ENCODE measurements around the gene PPP4C. TPM values are rescaled to one million over a fixed set of nuclear protein-coding genes. Genes with fewer than 3 reads are reported as not detected.

The PPP4C gene
- total RNA-seq, 2 donors from 2014 or later: 29.3 to 32.2 TPM

- TF ChIP-seq, protein P1, sequence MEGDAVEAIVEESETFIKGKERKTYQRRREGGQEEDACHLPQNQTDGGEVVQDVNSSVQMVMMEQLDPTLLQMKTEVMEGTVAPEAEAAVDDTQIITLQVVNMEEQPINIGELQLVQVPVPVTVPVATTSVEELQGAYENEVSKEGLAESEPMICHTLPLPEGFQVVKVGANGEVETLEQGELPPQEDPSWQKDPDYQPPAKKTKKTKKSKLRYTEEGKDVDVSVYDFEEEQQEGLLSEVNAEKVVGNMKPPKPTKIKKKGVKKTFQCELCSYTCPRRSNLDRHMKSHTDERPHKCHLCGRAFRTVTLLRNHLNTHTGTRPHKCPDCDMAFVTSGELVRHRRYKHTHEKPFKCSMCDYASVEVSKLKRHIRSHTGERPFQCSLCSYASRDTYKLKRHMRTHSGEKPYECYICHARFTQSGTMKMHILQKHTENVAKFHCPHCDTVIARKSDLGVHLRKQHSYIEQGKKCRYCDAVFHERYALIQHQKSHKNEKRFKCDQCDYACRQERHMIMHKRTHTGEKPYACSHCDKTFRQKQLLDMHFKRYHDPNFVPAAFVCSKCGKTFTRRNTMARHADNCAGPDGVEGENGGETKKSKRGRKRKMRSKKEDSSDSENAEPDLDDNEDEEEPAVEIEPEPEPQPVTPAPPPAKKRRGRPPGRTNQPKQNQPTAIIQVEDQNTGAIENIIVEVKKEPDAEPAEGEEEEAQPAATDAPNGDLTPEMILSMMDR (IDR thresholded peaks at IDR 0.05): no peak
- TF ChIP-seq POLR2A (IDR thresholded peaks at IDR 0.05): no peak
- H3K4me3 ChIP-seq: no peak overlapping the region
- no peaks in the 10 kb centered on the region for H3K9me3 ChIP-seq
- WGBS, 2 donors: 65 to 82% methylated on average over 3 to 6 of the region's 6 CpGs
- H3K27me3 ChIP-seq: no peaks in the 10 kb centered on the region
- ATAC-seq (no peak), DNase-seq (no peak)
- H3K36me3 ChIP-seq (replicated peaks in 1 of 2; ENCODE audit: insufficient read depth in 1 of 2, low read depth in 2 of 2): peaks cover 0 to 26% of the 10 kb centered on the region in 2 donors
- intact Hi-C loops (cut with DNase I): no loop called here
- H3K27ac ChIP-seq: peak overlapping the region in 1 of 4 donors; percentile 12
- H3K4me1 ChIP-seq: peaks cover 6% of the 10 kb centered on the region
Measured at GRCh38 chr16:30085820-30086219, 10.0 kb downstream of the PPP4C start.

DNA sequence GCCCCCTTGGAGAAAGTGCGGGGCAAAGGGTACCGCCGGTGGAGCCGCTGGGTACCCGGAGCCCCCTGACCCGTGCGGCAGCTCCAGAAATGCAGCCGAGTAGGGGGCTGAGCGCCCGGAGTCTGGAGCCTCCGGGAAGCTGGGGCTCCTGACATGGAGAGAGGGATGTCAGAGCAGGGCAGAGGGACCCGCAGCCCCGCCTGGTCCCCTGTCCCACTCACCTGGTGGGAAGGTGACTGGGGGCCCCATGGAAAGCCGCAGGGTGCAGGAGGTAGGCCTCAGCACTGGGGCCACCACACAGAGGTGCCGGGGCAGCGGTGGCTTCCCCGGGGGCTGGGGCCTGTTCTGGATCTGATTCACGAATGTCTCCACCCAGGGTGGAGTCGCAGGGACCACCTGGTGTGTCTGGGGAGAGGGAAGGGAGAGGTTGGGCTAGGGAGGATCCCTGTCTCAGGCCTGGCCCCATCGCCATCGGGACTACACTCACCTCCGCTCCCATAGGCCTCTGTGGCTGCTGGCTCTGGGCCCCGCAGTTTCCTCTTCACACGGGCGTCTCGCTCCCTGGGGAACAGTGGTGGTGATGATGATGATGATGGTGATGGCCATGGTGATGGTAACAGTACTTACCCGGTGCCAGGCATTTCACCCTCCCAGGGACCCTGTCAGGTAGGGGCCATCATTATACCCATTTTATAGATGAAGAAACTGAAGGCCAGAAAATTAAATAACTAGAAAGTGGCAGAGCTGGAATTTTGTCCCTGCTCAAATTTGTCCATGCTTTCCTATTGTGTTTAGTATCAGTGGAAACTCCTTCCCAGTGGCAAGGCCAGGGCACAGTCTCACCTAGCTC is 10.7 kb downstream of the PPP4C start:
- TF ChIP-seq POLR2A (IDR thresholded peaks at IDR 0.05): no peak
- TF ChIP-seq, protein P1 (IDR thresholded peaks at IDR 0.05): no peak
- Histone ChIP-seq H3K27ac (no peak overlapping the region), H3K36me3 (replicated peaks in 1 of 2; ENCODE audit: insufficient read depth in 1 of 2, low read depth in 2 of 2) (peaks cover 0 to 24% of the 10 kb centered on the region in 2 donors)

GRCh38 chr16:30087181-30087898 is 11.5 kb downstream of the PPP4C start:
- Histone ChIP-seq H3K9me3 (no peaks in the 10 kb centered on the region), H3K27ac (peak overlapping the region in 1 of 4 donors; percentile 14), H3K4me1 (peaks cover 15% of the 10 kb centered on the region), H3K36me3 (replicated peaks in 1 of 2; ENCODE audit: insufficient read depth in 1 of 2, low read depth in 2 of 2) (peaks cover 0 to 21% of the 10 kb centered on the region in 2 donors), H3K4me3 (no peak overlapping the region), H3K27me3 (no peaks in the 10 kb centered on the region)
- TF ChIP-seq, protein P1 (IDR thresholded peaks at IDR 0.05): no peak
- no peak for TF ChIP-seq POLR2A (IDR thresholded peaks at IDR 0.05)
- peak in 1 of 4 donors; percentile 42 for DNase-seq
- intact Hi-C loops (cut with DNase I): no loop called here
- 77 to 86% methylated on average over 11 of the region's 11 CpGs for WGBS, 2 donors
- no peak for ATAC-seq

More for the DNA sequence above, 10.7 kb downstream of the PPP4C start:
- intact Hi-C loops (cut with DNase I): no loop called here
- WGBS, 2 donors: 88 to 92% methylated on average over 17 to 23 of the region's 27 CpGs
- H3K4me3 ChIP-seq: no peak overlapping the region
- H3K9me3 ChIP-seq: no peaks in the 10 kb centered on the region
- no peak for DNase-seq
- peaks cover 9% of the 10 kb centered on the region for H3K4me1 ChIP-seq
- no peaks in the 10 kb centered on the region for H3K27me3 ChIP-seq
- no peak for ATAC-seq

- no peak for DNase-seq
- Histone ChIP-seq H3K4me3 (no peak overlapping the region), H3K4me1 (peaks cover 19% of the 10 kb centered on the region), H3K9me3 (no peaks in the 10 kb centered on the region), H3K27me3 (no peaks in the 10 kb centered on the region), H3K27ac (no peak overlapping the region), H3K36me3 (replicated peaks in 1 of 2; ENCODE audit: insufficient read depth in 1 of 2, low read depth in 2 of 2) (peaks cover 0 to 15% of the 10 kb centered on the region in 2 donors)
- no peak for ATAC-seq
- WGBS, 2 donors: 45 to 80% methylated on average over 4 to 10 of the region's 10 CpGs
- TF ChIP-seq POLR2A (IDR thresholded peaks at IDR 0.05): no peak
- TF ChIP-seq, protein P1 (IDR thresholded peaks at IDR 0.05): no peak
- intact Hi-C loops (cut with DNase I): no loop called here
Measured at GRCh38 chr16:30088237-30088831, 12.5 kb downstream of the PPP4C start.

Measured in body of pancreas (tissue), 4 donors.